GM12878 (cell line): ENCODE results near the gene SSBP1. TPM values are rescaled to one million over a fixed set of nuclear protein-coding genes. Genes with fewer than 3 reads are reported as not detected.

Experiments used
- ATAC-seq: fragments of 200-7000 bp; cut with Tn5 transposase; 3 replicates; pipeline ENCODE4 v1.9.1; 2020; ENCODE audit warnings: mild to moderate bottlenecking, moderate library complexity
- BruUV-seq: library from RNA; stranded (reverse); fragments of 400-500 nt; replicated peaks from 2 replicates; lab custom pipeline; 2021; lab: Mats Ljungman, UMichigan
- CTCF ChIA-PET: fragments of 300-600 bp; sonication (Branson Sonifier 250); formaldehyde crosslinking; extraction: SDS; loops from one replicate; lab custom pipeline; 2021; ENCODE audit warnings: inconsistent platforms; lab: Yijun Ruan, JAX
- POLR2A ChIA-PET: fragments of 350-600 bp; formaldehyde crosslinking; extraction: SDS; loops from one replicate; lab custom pipeline; 2021; ENCODE audit warnings: inconsistent platforms; lab: Charles Lee
- RAD21 ChIA-PET: fragments of 300-600 bp; sonication (Branson Sonifier 250); formaldehyde crosslinking; loops from one replicate; lab custom pipeline; 2023; ENCODE audit warnings: antibody characterized with exemption; ENCODE audit not compliant: unreplicated experiment; lab: Charles Lee
- SMC1A ChIA-PET: fragments of 300-600 bp; sonication (Branson Sonifier 250); formaldehyde crosslinking; loops from one replicate; lab custom pipeline; 2023; ENCODE audit not compliant: unreplicated experiment, uncharacterized antibody; lab: Charles Lee
- DNase-seq: peaks from one replicate; pipeline ENCODE4 v3.0.0-alpha.2; 2011; ENCODE audit warnings: low read depth, low spot score
- FAIRE-seq: peaks from 3 replicates; lab custom pipeline; 2011; peaks lifted over from hg19 to GRCh38; lab: Jason Lieb, UNC
- H2AFZ ChIP-seq: 2 replicates; pipeline ENCODE4 v1.6.0; 2011; ENCODE audit warnings: low read depth, low read length, control low read depth; ENCODE audit not compliant: control insufficient read depth
- H3K27ac ChIP-seq: 2 replicates; pipeline ENCODE4 v1.5.1; 2011; ENCODE audit warnings: control low read depth; ENCODE audit not compliant: control insufficient read depth, insufficient read depth
- H3K27me3 ChIP-seq, 2 experiments: replicated peaks in 1 of 2; 2 replicates each; pipeline versions ENCODE4 v1.6.0 to v1.6.1; 2011; ENCODE audit warnings: low read length in 1 of 2; ENCODE audit not compliant: control insufficient read depth in 2 of 2, insufficient read depth in 2 of 2
- H3K36me3 ChIP-seq, 2 experiments: 2 replicates each; pipeline ENCODE4 v1.5.1; 2011; ENCODE audit warnings: low read length in 1 of 2; ENCODE audit not compliant: control insufficient read depth in 2 of 2, insufficient read depth in 2 of 2
- H3K4me1 ChIP-seq: 2 replicates; pipeline ENCODE4 v1.6.1; 2011; ENCODE audit warnings: mild to moderate bottlenecking, low read length, moderate library complexity, mixed read lengths; ENCODE audit not compliant: control insufficient read depth, insufficient read depth
- H3K4me2 ChIP-seq: 2 replicates; pipeline ENCODE4 v1.6.0; 2011; ENCODE audit warnings: control low read depth; ENCODE audit not compliant: control insufficient read depth, insufficient read depth
- H3K4me3 ChIP-seq: fragments of 200-600 bp; sonication (generic); 2 replicates; pipeline ENCODE4 v1.5.1; 2016
- H3K79me2 ChIP-seq: 2 replicates; pipeline ENCODE4 v1.6.0; 2011; ENCODE audit warnings: low read length; ENCODE audit not compliant: control insufficient read depth, insufficient read depth
- H3K9ac ChIP-seq: 2 replicates; pipeline ENCODE4 v1.8.0; 2011; ENCODE audit warnings: low read length, control low read depth, mixed read lengths; ENCODE audit not compliant: control insufficient read depth, insufficient read depth
- H3K9me3 ChIP-seq: replicated peaks from 3 replicates; pipeline ENCODE4 v1.5.1; 2011; ENCODE audit warnings: mild to moderate bottlenecking, low read length; ENCODE audit not compliant: control insufficient read depth, insufficient read depth
- H4K20me1 ChIP-seq: 2 replicates; pipeline ENCODE4 v1.6.0; 2011; ENCODE audit not compliant: control insufficient read depth, insufficient read depth
- ASH2L ChIP-seq: fragments of 300-600, 200-600 bp; sonication (generic); IDR thresholded peaks from 2 replicates; pipeline ENCODE4 v1.6.1; 2017; ENCODE audit warnings: low read depth, mild to moderate bottlenecking, borderline replicate concordance
- CBX5 ChIP-seq: sonication (generic); IDR thresholded peaks from 2 replicates; pipeline ENCODE4 v1.6.1; 2016; ENCODE audit warnings: low read depth, moderate library complexity, mild to moderate bottlenecking, inconsistent platforms
- HCFC1 ChIP-seq: fragments of 150-350 bp; IDR thresholded peaks from 2 replicates; pipeline ENCODE4 v1.6.1; 2014; ENCODE audit warnings: low read length
- KDM1A ChIP-seq: fragments of 200-600 bp; sonication (generic); IDR thresholded peaks from 2 replicates; pipeline ENCODE4 v1.6.1; 2016; ENCODE audit warnings: borderline replicate concordance
- NR2C2 ChIP-seq: IDR thresholded peaks from 2 replicates; pipeline ENCODE4 v1.6.1; 2011; ENCODE audit warnings: borderline replicate concordance, low read depth; ENCODE audit not compliant: control insufficient read depth, insufficient read length
- ZNF687 ChIP-seq: fragments of 450-650 bp; IDR thresholded peaks from 2 replicates; pipeline ENCODE4 v1.6.1; 2017; ENCODE audit warnings: mild to moderate bottlenecking, moderate library complexity
- WGBS: methylation state at CpG from one replicate; pipeline ENCODE4 v1.1.6; 2016; ENCODE audit warnings: low lambda C conversion rate; ENCODE audit not compliant: insufficient replicate concordance, insufficient coverage; ENCODE audit errors: missing lambda C conversion rate; 5-methylcytosine and 5-hydroxymethylcytosine counted together
- in situ Hi-C: fragments of 300-500 bp; cut with MboI; formaldehyde crosslinking; loops from 9 replicates; pipeline ENCODE4 v1.14.3; 2018; ENCODE audit warnings: mixed read lengths
- intact Hi-C: fragments of 100-400 bp; cut with micrococcal nuclease; formaldehyde crosslinking; loops from one replicate; pipeline ENCODE4 v1.14.2; 2022; ENCODE audit not compliant: unreplicated experiment
- polyA plus RNA-seq, 11 experiments: library from polyadenylated mRNA; depleted of rRNA in 4 of 11; unstranded in 6 of 11; stranded (reverse) in 5 of 11; fragments of >200 nt; fragmentation: Nextera tagmentation in 4 of 11; fragmentation: Illumina TruSeq in 1 of 11; extraction: Ambion mirVana in 4 of 11; extraction: Trizol in 1 of 11; gene quantifications; 1 replicate in 1 of 11; 2 replicates in 10 of 11; pipeline versions ENCODE4 v1.2.1 to v1.2.3, GENCODE V29; 2011 to 2016; ENCODE audit warnings: inconsistent platforms in 2 of 11, missing spikeins in 2 of 11, low read depth in 1 of 11
- total RNA-seq, 4 experiments: library from RNA; depleted of rRNA in 3 of 4; stranded (reverse); fragments of >200 nt in 3 of 4; fragmentation: Illumina TruSeq in 1 of 4; extraction: Trizol in 1 of 4; gene quantifications; 2 replicates each; pipeline versions ENCODE4 v1.2.1 to v1.2.3, GENCODE V29; 2013 to 2021

The SSBP1 gene
- total and polyA plus RNA-seq, 10 of the 15 experiments (the other 5 are each of a cell fraction or from before 2014, with no cell fraction given) = 191 to 998 (median 418) TPM

DNA sequence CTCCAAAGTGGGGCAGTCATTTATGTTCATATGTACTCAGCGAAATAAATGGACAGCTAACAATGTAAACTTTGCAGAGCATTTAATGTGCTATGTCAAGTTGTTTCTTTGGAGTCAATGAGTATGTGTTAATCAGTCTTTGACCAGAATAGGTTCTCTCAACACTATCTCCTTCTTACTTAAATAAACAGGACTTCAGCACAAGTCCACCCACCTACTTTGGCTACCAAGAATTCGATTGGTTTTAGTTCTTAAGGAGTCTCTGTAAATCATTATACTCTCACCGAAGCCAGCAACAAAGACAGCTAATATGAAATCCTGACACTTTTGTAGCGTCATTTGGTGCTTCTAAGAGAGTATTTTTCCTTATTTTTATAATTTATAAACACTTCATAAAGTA, 23.1 kb upstream of the SSBP1 start:
- Histone ChIP-seq H3K9me3 (no peaks in the 10 kb centered on the region), H3K4me2 (no peak overlapping the region), H2AFZ (no peak overlapping the region), H4K20me1 (no peaks in the 10 kb centered on the region), H3K27me3 (no peaks in the 10 kb centered on the region; a peak in 1 of 4 replicates), H3K36me3 (no peaks in the 10 kb centered on the region), H3K4me3 (no peak overlapping the region), H3K27ac (no peak overlapping the region), H3K4me1 (no peaks in the 10 kb centered on the region), H3K79me2 (no peaks in the 10 kb centered on the region), H3K9ac (no peak overlapping the region)
- ATAC-seq (no peak), DNase-seq (no peak), FAIRE-seq (no peak)
- ChIA-PET SMC1A (interaction anchor here (0.7 to 2.2 kb wide), 5 partner anchors 9 to 60 kb away, joined by 3 to 6 read pairs (median 3); partner anchors contain the start of gene SSBP1), RAD21 (no interaction called here), CTCF (interaction anchor here (1.2 to 2.5 kb wide), 3 partner anchors 16 to 60 kb away, joined by 4 to 12 read pairs (median 10); partner anchors contain the start of gene SSBP1), POLR2A (no interaction called here)
- in situ Hi-C loops (no loop called here), intact Hi-C loops (no loop called here)
- TF ChIP-seq HCFC1 (no peak), ASH2L (no peak), NR2C2 (no peak), CBX5 (no peak)
- WGBS = 27% methylated on average over 4 of the region's 4 CpGs
- no TSS peak for BruUV-seq

GRCh38 chr7:141715794-141716689, 22.1 kb upstream of the SSBP1 start:
- Histone ChIP-seq H3K79me2 (no peaks in the 10 kb centered on the region), H4K20me1 (no peaks in the 10 kb centered on the region), H3K27me3 (no peaks in the 10 kb centered on the region; a peak in 1 of 4 replicates), H3K27ac (no peak overlapping the region), H3K36me3 (no peaks in the 10 kb centered on the region), H3K9ac (no peak overlapping the region), H3K4me1 (no peaks in the 10 kb centered on the region), H3K9me3 (no peaks in the 10 kb centered on the region), H3K4me3 (no peak overlapping the region), H3K4me2 (no peak overlapping the region), H2AFZ (no peak overlapping the region)
- ChIA-PET POLR2A (interaction anchor here (0.6 kb wide), 1 partner anchor 119 kb away, joined by 5 read pairs; no protein-coding TSS in a partner anchor), RAD21 (interaction anchor here (1.2 kb wide), 1 partner anchor 66 kb away, joined by 3 read pairs; no protein-coding TSS in a partner anchor), CTCF (interaction anchor here (1.0 to 2.5 kb wide), 7 partner anchors 10 to 62 kb away, joined by 3 to 12 read pairs (median 4); partner anchors contain the start of gene SSBP1), SMC1A (interaction anchor here (0.7 to 2.2 kb wide), 6 partner anchors 8 to 61 kb away, joined by 3 to 5 read pairs (median 3); partner anchors contain the start of gene DENND11)
- DNase-seq (no peak), ATAC-seq (no peak), FAIRE-seq (no peak)
- in situ Hi-C loops (no loop called here), intact Hi-C loops (no loop called here)
- BruUV-seq = no TSS peak
- no peak for TF ChIP-seq ZNF687
- TF ChIP-seq KDM1A = no peak
- WGBS = 48% methylated on average over 6 of the region's 6 CpGs
